Smooth muscle cell (in vitro differentiated cells): ENCODE data around the gene EPC2. TPM values are rescaled to one million over a fixed set of nuclear protein-coding genes. Genes with fewer than 3 reads are reported as not detected.

ENCODE experiments used
- DNase-seq: peaks from one replicate; lab custom pipeline; 2025; ENCODE audit not compliant: unreplicated experiment; lab: John Stamatoyannopoulos, UW
- H2AFZ ChIP-seq: fragments of 200-600 bp; sonication (generic); 2 replicates; pipeline ENCODE4 v1.6.0; 2016; ENCODE audit warnings: antibody characterized with exemption, low read depth, mild to moderate bottlenecking
- H3F3A ChIP-seq: fragments of 200-600 bp; sonication (generic); 2 replicates; pipeline ENCODE4 v1.6.0; 2017; ENCODE audit warnings: antibody characterized with exemption, low read depth
- H3K27ac ChIP-seq: fragments of 200-600 bp; sonication (generic); 2 replicates; pipeline ENCODE4 v1.5.1; 2016; ENCODE audit warnings: low read depth, mild to moderate bottlenecking
- H3K27me3 ChIP-seq: fragments of 200-600 bp; sonication (generic); 2 replicates; pipeline ENCODE4 v1.6.1; 2016; ENCODE audit warnings: low read depth, mild to moderate bottlenecking
- H3K36me3 ChIP-seq: fragments of 200-600 bp; sonication (generic); 2 replicates; pipeline ENCODE4 v1.5.1; 2016; ENCODE audit warnings: low read depth
- H3K4me1 ChIP-seq: fragments of 200-600 bp; sonication (generic); 2 replicates; pipeline ENCODE4 v1.5.1; 2016; ENCODE audit warnings: low read depth
- H3K4me2 ChIP-seq: fragments of 200-600 bp; sonication (generic); 2 replicates; pipeline ENCODE4 v1.6.0; 2016; ENCODE audit warnings: mild to moderate bottlenecking
- H3K4me3 ChIP-seq: fragments of 200-600 bp; sonication (generic); 2 replicates; pipeline ENCODE4 v1.5.1; 2016; ENCODE audit warnings: mild to moderate bottlenecking
- H3K79me2 ChIP-seq: fragments of 200-600 bp; sonication (generic); 2 replicates; pipeline ENCODE4 v1.6.0; 2016; ENCODE audit warnings: low read depth, mild to moderate bottlenecking
- H3K9ac ChIP-seq: fragments of 200-600 bp; sonication (generic); 2 replicates; pipeline ENCODE4 v1.6.0; 2016; ENCODE audit warnings: low read depth
- H3K9me3 ChIP-seq: fragments of 200-600 bp; sonication (generic); replicated peaks from 2 replicates; pipeline ENCODE4 v1.5.1; 2016; ENCODE audit warnings: low read depth
- H4K20me1 ChIP-seq: fragments of 200-600 bp; sonication (generic); 2 replicates; pipeline ENCODE4 v1.6.0; 2016; ENCODE audit warnings: low read depth
- CTCF ChIP-seq: fragments of 200-600 bp; sonication (generic); IDR thresholded peaks from 2 replicates; pipeline ENCODE4 v1.5.1; 2017; ENCODE audit warnings: borderline replicate concordance, mild to moderate bottlenecking, antibody characterized with exemption; ENCODE audit not compliant: insufficient read depth, poor library complexity, severe bottlenecking
- WGBS: methylation state at CpG from one replicate; pipeline ENCODE4 v1.1.7; 2016; ENCODE audit warnings: low lambda C conversion rate; 5-methylcytosine and 5-hydroxymethylcytosine counted together
- polyA plus RNA-seq: library from polyadenylated mRNA; unstranded; fragments of >200 nt; fragmentation: Nextera tagmentation; extraction: Ambion mirVana; gene quantifications from 2 replicates; pipeline ENCODE4 v1.2.1, GENCODE V29; 2016
- total RNA-seq: library from RNA; depleted of rRNA; stranded (reverse); fragments of >200 nt; gene quantifications from 2 replicates; pipeline ENCODE4 v1.2.3, GENCODE V29; 2014

The EPC2 gene
- total and polyA plus RNA-seq, 2 experiments from 2014 or later: 2.7 to 26.7 TPM

DNA sequence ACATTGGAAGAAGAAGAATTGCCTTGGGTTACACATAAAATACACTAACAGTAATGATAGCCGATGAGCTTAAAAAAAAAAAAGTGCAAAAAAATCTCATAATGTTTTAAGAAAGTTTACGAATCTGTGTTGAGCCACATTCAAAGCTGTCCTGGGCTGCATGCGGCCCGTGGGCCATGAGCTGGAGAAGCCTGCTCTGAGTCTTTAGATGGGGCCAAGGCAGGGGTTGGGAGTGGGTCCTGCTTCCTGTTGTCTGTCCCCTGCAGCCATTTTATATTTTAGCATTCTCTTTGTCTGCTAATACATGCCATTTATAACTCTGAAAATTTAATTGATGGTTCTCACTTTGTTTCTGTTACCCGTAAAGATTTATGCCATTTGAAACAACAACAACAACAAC, 93.2 kb downstream of the EPC2 start:
- H3K4me3 ChIP-seq: no peak overlapping the region
- peaks cover 91% of the 10 kb centered on the region for H4K20me1 ChIP-seq
- no peaks in the 10 kb centered on the region for H3K9me3 ChIP-seq
- H3K27ac ChIP-seq: no peak overlapping the region
- H3F3A ChIP-seq: no peaks in the 10 kb centered on the region
- H3K79me2 ChIP-seq: peaks cover 63% of the 10 kb centered on the region
- DNase-seq: no peak
- no peaks in the 10 kb centered on the region for H3K4me1 ChIP-seq
- no peaks in the 10 kb centered on the region for H3K27me3 ChIP-seq
- H3K36me3 ChIP-seq: no peaks in the 10 kb centered on the region
- H3K9ac ChIP-seq: no peak overlapping the region
- H2AFZ ChIP-seq: no peak overlapping the region
- 94% methylated on average over 5 of the region's 5 CpGs for WGBS
- no peak overlapping the region for H3K4me2 ChIP-seq
- TF ChIP-seq CTCF: no peak

DNA sequence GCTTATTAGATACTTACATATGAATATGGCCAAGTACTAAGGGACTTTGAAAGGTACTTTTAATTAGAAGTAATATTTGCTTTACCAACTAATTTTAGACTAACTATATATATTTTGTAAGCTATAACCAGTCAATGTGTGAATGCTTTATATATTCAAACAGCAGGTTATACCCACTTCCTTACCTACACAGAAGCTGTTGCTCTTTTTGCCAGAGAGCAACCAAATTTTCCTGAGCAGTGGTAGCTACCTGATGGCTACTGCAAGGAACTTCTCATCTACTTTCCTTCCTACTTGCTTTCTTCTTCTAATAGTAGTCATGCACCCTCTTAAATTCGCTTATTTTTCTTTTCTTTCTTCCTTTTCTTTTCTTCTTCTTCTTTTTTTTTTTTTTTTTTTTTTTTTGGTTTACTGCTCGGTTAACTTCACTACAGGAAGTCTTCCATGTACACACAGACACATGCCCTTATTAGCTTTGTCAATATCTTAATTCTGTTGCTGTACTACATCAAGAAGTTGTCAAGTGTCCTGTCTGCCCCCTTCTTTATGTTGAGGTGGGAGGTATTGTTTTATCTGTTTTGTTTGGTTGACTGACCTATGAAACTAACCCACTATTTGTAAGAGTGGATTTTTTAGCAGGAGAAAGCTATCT, 95.0 kb downstream of the EPC2 start:
- Histone ChIP-seq H2AFZ (no peak overlapping the region), H3K79me2 (peaks cover 51% of the 10 kb centered on the region), H4K20me1 (peaks cover 83% of the 10 kb centered on the region), H3F3A (no peaks in the 10 kb centered on the region), H3K4me1 (no peaks in the 10 kb centered on the region), H3K27ac (no peak overlapping the region), H3K9me3 (no peaks in the 10 kb centered on the region), H3K4me2 (no peak overlapping the region), H3K9ac (no peak overlapping the region), H3K36me3 (no peaks in the 10 kb centered on the region), H3K4me3 (no peak overlapping the region), H3K27me3 (no peaks in the 10 kb centered on the region)
- TF ChIP-seq CTCF: no peak
- DNase-seq: no peak
- WGBS: 73% methylated on average over 2 of the region's 2 CpGs

DNA sequence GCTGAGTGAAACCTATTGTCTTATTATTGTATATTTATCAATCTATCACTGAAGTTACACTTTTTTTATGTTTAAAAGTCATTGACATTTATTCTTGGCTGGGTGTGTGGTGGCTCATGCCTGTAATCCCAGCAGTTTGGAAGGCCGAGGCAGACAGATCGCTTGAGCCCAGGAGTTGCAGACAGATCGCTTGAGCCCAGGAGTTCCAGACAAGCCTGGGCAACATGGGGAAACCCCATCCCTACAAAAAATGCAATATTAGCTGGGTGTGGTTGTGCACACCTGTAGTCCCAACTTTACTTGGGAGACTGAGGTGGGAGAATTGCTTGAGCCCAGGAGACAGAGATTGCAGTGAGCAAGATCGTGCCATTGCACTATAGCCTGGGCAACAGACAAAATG, 97.8 kb downstream of the EPC2 start:
- Histone ChIP-seq H3K4me2 (no peak overlapping the region), H3K9me3 (no peaks in the 10 kb centered on the region), H3K4me1 (no peaks in the 10 kb centered on the region), H3F3A (no peaks in the 10 kb centered on the region), H3K27ac (no peak overlapping the region), H4K20me1 (peaks cover 72% of the 10 kb centered on the region), H3K27me3 (no peaks in the 10 kb centered on the region), H2AFZ (no peak overlapping the region), H3K79me2 (peaks cover 35% of the 10 kb centered on the region), H3K36me3 (no peaks in the 10 kb centered on the region), H3K4me3 (no peak overlapping the region), H3K9ac (no peak overlapping the region)
- 91% methylated on average over 4 of the region's 4 CpGs for WGBS
- DNase-seq: no peak
- TF ChIP-seq CTCF: no peak

DNA sequence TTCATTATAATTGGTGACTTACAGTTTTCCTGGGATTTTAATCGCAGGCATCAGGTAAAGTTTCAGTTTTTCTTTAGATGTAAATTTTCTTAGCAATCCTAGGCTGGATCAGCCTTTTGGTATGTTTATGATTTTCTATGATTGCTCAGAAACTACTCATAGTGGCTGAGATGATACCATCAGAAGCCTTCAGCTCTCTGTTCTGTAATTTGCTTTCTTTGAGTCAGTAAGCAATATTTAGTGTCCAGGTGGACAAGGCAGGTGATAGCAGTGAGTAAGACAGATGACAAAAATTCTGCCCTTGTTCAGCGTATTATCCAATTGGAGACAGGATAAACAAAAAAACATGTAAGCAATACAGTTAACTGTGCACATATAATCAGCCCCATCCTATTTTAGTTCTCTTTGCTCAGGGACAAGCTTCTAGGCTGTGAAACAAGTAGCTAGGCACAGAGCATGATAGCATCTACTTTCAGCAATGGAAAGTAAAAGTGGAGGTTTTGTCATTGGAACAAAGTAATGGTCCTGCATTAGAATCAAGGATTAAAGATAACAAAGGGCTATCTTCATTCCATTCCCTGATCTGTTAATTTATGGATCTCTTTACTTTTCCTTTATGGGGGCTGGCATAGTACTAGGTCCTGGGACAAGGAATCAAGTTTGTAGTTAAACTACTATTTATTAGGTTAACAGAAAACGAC, 100.8 kb downstream of the EPC2 start:
- Histone ChIP-seq H3K9ac (no peak overlapping the region), H3K79me2 (peaks cover 24% of the 10 kb centered on the region), H3K4me1 (no peaks in the 10 kb centered on the region), H3K27me3 (no peaks in the 10 kb centered on the region), H3K4me3 (no peak overlapping the region), H4K20me1 (peaks cover 49% of the 10 kb centered on the region), H3K9me3 (no peaks in the 10 kb centered on the region), H3K36me3 (no peaks in the 10 kb centered on the region), H3F3A (no peaks in the 10 kb centered on the region), H3K27ac (no peak overlapping the region), H3K4me2 (no peak overlapping the region), H2AFZ (no peak overlapping the region)
- 92% methylated on average over 3 of the region's 3 CpGs for WGBS
- TF ChIP-seq CTCF: no peak
- no peak for DNase-seq
